ENCODE data around the gene CMTR1. TPM values are rescaled to one million over a fixed set of nuclear protein-coding genes. Genes with fewer than 3 reads are reported as not detected.

The CMTR1 gene
- total RNA-seq, 1 donor from 2014 or later = 15.8 TPM

DNA sequence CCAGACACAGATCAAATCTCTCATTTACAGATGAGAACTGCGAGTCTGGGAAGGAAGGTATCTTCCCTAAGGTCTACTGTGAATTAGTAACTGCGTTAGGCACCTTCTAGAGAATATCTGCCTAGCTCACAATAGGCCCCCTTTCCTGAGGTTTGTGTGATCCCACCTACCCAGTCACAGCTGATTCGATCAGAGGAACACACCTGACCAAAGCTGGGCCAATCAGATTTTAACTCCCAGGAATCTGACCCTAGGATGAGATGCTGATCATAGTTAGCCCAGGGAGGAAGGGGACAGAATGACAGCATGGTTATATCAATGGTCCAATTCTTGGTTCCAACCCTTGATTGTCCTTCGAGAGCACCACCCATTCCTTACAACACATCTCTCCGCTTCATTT, 74.1 kb downstream of the CMTR1 start:
- TF ChIP-seq, protein P1, sequence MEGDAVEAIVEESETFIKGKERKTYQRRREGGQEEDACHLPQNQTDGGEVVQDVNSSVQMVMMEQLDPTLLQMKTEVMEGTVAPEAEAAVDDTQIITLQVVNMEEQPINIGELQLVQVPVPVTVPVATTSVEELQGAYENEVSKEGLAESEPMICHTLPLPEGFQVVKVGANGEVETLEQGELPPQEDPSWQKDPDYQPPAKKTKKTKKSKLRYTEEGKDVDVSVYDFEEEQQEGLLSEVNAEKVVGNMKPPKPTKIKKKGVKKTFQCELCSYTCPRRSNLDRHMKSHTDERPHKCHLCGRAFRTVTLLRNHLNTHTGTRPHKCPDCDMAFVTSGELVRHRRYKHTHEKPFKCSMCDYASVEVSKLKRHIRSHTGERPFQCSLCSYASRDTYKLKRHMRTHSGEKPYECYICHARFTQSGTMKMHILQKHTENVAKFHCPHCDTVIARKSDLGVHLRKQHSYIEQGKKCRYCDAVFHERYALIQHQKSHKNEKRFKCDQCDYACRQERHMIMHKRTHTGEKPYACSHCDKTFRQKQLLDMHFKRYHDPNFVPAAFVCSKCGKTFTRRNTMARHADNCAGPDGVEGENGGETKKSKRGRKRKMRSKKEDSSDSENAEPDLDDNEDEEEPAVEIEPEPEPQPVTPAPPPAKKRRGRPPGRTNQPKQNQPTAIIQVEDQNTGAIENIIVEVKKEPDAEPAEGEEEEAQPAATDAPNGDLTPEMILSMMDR (IDR thresholded peaks at IDR 0.05; ENCODE audit: insufficient read depth, low read length, severe bottlenecking) = no peak
- DNase-seq (ENCODE audit: low read depth) (no peak), FAIRE-seq (no peak)
- Histone ChIP-seq H3K27me3 (ENCODE audit: control insufficient read depth, insufficient read depth, low read length) (no peaks in the 10 kb centered on the region), H3K36me3 (ENCODE audit: control insufficient read depth, insufficient read depth, low read length) (no peaks in the 10 kb centered on the region), H3K4me3 (ENCODE audit: low read depth, low read length) (no peak overlapping the region)

DNA sequence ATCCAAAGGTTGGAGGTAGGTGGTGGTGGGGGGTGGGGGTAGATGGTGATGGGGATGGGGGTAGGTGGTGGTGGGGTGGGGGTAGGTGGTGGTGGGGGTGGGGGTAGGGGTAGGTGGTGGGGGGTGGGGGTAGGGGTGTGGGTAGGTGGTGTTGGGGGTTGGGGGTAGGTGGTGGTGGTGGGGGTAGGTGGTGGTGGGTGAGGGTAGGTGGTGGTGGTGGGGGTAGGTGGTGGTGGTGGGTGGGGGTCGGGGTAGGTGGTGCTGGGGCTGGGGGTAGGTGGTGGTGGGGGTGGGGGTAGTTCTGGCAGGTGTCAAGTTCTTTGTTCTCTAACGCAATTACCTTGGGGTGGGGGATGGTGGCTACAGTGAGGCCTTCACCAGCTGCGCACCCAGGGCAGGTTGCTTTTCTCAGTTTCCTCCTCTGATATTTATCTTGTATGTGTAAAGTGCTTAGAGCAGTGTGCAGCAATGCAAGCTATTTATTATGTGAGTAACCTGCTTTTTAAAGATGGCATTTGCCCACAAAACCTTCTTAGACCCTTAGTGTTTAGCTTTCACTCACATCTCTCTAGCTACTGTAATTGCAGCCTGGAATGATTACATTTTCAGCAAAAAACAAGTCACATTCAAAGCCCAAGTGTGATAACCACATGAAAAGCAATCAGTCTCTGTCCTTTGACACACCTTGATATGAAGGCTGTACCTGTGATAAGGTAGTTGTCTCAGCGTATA, 74.8 kb downstream of the CMTR1 start:
- Histone ChIP-seq H3K36me3 (ENCODE audit: control insufficient read depth, insufficient read depth, low read length) (no peaks in the 10 kb centered on the region), H3K4me3 (ENCODE audit: low read depth, low read length) (no peak overlapping the region), H3K27me3 (ENCODE audit: control insufficient read depth, insufficient read depth, low read length) (peaks cover 4% of the 10 kb centered on the region)
- no peak for DNase-seq (ENCODE audit: low read depth)
- no peak for FAIRE-seq
- TF ChIP-seq, protein P1 (IDR thresholded peaks at IDR 0.05; ENCODE audit: insufficient read depth, low read length, severe bottlenecking) = no peak

DNA sequence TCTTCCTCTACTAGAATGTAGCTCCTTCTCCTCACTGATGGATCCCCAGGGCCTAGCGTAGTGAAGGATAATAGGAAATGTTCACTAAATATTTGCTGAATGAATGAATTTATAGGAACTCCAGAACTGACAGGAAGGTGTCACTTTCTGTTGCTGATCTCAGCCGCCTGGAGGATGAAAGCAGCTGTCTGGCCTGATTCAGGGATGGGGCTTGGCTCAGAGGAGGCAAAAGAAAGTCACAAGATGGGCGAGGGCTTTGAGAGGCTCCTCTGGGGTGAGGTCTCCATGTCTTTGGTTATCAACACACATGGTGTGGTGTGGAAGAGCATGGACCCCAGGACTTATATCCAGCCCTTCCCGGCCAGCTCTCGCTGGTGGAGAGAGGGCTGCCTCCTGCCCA, 78.2 kb downstream of the CMTR1 start:
- FAIRE-seq (no peak), DNase-seq (ENCODE audit: low read depth) (no peak)
- Histone ChIP-seq H3K4me3 (ENCODE audit: low read depth, low read length) (no peak overlapping the region), H3K27me3 (ENCODE audit: control insufficient read depth, insufficient read depth, low read length) (peaks cover 4% of the 10 kb centered on the region), H3K36me3 (ENCODE audit: control insufficient read depth, insufficient read depth, low read length) (no peaks in the 10 kb centered on the region)
- TF ChIP-seq, protein P1 (IDR thresholded peaks at IDR 0.05; ENCODE audit: insufficient read depth, low read length, severe bottlenecking) = no peak

DNA sequence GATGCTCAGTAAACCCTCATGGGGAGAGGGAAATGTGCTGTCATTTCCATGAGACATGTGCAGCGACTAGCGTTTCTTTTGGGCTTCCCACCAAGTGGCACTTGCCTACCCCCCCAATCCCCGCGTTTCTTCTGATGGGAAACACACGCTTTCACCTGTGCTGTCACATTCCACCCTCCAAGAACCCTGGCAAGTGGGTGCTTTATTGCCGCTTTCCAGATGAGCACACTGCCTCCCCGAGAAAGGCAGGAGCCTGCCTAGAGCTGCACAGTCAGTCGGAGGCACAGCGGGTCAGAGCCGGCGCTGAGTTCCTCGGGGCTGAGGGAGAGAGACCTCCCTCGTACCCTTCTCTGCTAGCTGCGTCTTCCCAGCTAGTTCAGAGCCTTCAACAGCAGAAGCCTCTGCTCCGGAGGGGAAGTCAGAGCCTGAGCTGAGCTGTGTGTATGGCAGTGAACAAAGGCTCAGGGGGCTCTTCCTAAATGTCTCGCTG, 78.9 kb downstream of the CMTR1 start:
- TF ChIP-seq, protein P1 (IDR thresholded peaks at IDR 0.05; ENCODE audit: insufficient read depth, low read length, severe bottlenecking) = no peak
- DNase-seq (ENCODE audit: low read depth) (no peak), FAIRE-seq (no peak)
- Histone ChIP-seq H3K36me3 (ENCODE audit: control insufficient read depth, insufficient read depth, low read length) (no peaks in the 10 kb centered on the region), H3K27me3 (ENCODE audit: control insufficient read depth, insufficient read depth, low read length) (peaks cover 4% of the 10 kb centered on the region), H3K4me3 (ENCODE audit: low read depth, low read length) (no peak overlapping the region)

DNA sequence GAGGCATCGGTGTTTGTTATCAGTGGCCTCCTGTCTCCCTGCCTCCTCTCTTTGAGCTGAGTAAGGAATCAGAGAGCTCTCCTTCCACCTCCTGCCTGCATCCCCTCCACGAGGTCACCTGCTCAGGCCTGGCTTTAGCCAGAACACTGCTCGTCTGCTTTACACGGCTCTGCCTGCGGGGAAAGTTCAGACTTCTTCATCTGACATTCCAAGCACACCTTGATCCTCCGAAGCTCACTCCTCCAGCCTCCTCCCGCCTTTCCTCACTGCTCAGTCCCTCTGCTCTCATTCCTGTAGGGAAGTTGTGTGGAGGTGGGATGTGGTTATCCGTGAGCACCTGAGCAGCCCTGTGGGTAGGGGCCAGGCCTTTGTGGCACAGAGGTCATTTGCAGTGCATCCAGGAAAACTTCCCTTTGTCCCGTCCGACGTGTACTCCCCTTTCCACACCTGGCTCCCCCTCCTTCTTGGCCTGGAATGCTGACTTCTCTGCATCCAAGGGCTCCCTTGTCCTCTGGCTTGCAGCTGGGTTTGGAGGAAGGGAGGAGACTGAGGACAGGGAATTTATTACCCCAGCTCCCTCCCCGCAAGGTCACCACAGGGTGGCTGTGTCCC, 79.5 kb downstream of the CMTR1 start:
- H3K36me3 ChIP-seq (ENCODE audit: control insufficient read depth, insufficient read depth, low read length) = no peaks in the 10 kb centered on the region
- TF ChIP-seq, protein P1 (IDR thresholded peaks at IDR 0.05; ENCODE audit: insufficient read depth, low read length, severe bottlenecking) = no peak
- H3K27me3 ChIP-seq (ENCODE audit: control insufficient read depth, insufficient read depth, low read length) = peaks cover 4% of the 10 kb centered on the region
- DNase-seq (ENCODE audit: low read depth) = no peak
- H3K4me3 ChIP-seq (ENCODE audit: low read depth, low read length) = no peak overlapping the region
- no peak for FAIRE-seq

Measured in bronchial epithelial cell (primary cell).